HG03039 (cell line): ENCODE results near the gene ZNF438.

Experiments
- ATAC-seq: cut with Tn5 transposase; IDR thresholded peaks from one replicate; pipeline ENCODE4 v1.9.1; 2021; ENCODE audit warnings: mild to moderate bottlenecking, moderate library complexity; ENCODE audit not compliant: unreplicated experiment

The ZNF438 gene

GRCh38 chr10:31017534-31018355 lies 13.9 kb downstream of the ZNF438 start:
- ATAC-seq = no peak

GRCh38 chr10:31014161-31014875 lies 17.3 kb downstream of the ZNF438 start:
- no peak for ATAC-seq

- ATAC-seq = no peak
Measured at GRCh38 chr10:31013331-31013730, 18.3 kb downstream of the ZNF438 start.

- no peak for ATAC-seq
Measured at GRCh38 chr10:31011665-31012022, 20.0 kb downstream of the ZNF438 start.

GRCh38 chr10:31011017-31011664 lies 20.5 kb downstream of the ZNF438 start:
- ATAC-seq = no peak

GRCh38 chr10:31010062-31010461 lies 21.6 kb downstream of the ZNF438 start:
- no peak for ATAC-seq

- no peak for ATAC-seq
Measured at GRCh38 chr10:31005895-31006294, 25.8 kb downstream of the ZNF438 start.

GRCh38 chr10:31004611-31005193 lies 27.0 kb downstream of the ZNF438 start:
- ATAC-seq = no peak

GRCh38 chr10:31001740-31002139 lies 29.9 kb downstream of the ZNF438 start:
- ATAC-seq = no peak

- no peak for ATAC-seq
Measured at GRCh38 chr10:31000867-31001266, 30.8 kb downstream of the ZNF438 start.

GRCh38 chr10:31000071-31000782 lies 31.4 kb downstream of the ZNF438 start:
- ATAC-seq = no peak

- ATAC-seq = no peak
Measured at GRCh38 chr10:30999070-30999712, 32.5 kb downstream of the ZNF438 start.

- no peak for ATAC-seq
Measured at GRCh38 chr10:30997536-30998235, 34.0 kb downstream of the ZNF438 start.

GRCh38 chr10:30996481-30997005 lies 35.1 kb downstream of the ZNF438 start:
- ATAC-seq = no peak

- no peak for ATAC-seq
Measured at GRCh38 chr10:30995081-30995770, 36.4 kb downstream of the ZNF438 start.

GRCh38 chr10:30993155-30993554 lies 38.5 kb downstream of the ZNF438 start:
- no peak for ATAC-seq

GRCh38 chr10:30992681-30993080 lies 39.0 kb downstream of the ZNF438 start:
- no peak for ATAC-seq

- ATAC-seq = no peak
Measured at GRCh38 chr10:30991647-30992011, 40.0 kb downstream of the ZNF438 start.
